HEK293T (cell line): ENCODE results near the gene TPRA1.

Source experiments
- CTCF ChIA-PET: fragments of 350-600 bp; formaldehyde crosslinking; extraction: SDS; loops from one replicate; lab custom pipeline; 2021; ENCODE audit warnings: antibody characterized with exemption, inconsistent platforms; lab: Yijun Ruan, JAX
- POLR2A ChIA-PET: fragments of 350-600 bp; formaldehyde crosslinking; extraction: SDS; loops from one replicate; lab custom pipeline; 2020; ENCODE audit warnings: antibody characterized with exemption, inconsistent platforms; lab: Yijun Ruan, JAX
- DNase-seq: peaks from one replicate; pipeline ENCODE4 v3.0.0; 2012; ENCODE audit warnings: mixed read lengths; ENCODE audit errors: extremely low spot score
- ARNT ChIP-seq: fragments of 450-650 bp; IDR thresholded peaks from 2 replicates; pipeline ENCODE4 v1.6.1; 2017; ENCODE audit warnings: mild to moderate bottlenecking
- BHLHE40 ChIP-seq: fragments of 450-650 bp; IDR thresholded peaks from 2 replicates; pipeline ENCODE4 v1.6.1; 2016; ENCODE audit warnings: mild to moderate bottlenecking, moderate library complexity, borderline replicate concordance
- CTBP1 ChIP-seq: fragments of 450-650 bp; IDR thresholded peaks from 2 replicates; pipeline ENCODE4 v1.6.1; 2016; ENCODE audit warnings: borderline replicate concordance
- ELF4 ChIP-seq: fragments of 450-650 bp; IDR thresholded peaks from 2 replicates; pipeline ENCODE4 v1.6.1; 2017; ENCODE audit warnings: antibody characterized with exemption
- FOXA1 ChIP-seq: fragments of 450-650 bp; IDR thresholded peaks from 2 replicates; pipeline ENCODE4 v1.6.1; 2016; ENCODE audit warnings: mild to moderate bottlenecking
- FOXK2 ChIP-seq: fragments of 450-650 bp; IDR thresholded peaks from 2 replicates; pipeline ENCODE4 v1.6.1; 2016; ENCODE audit warnings: mild to moderate bottlenecking
- FOXM1 ChIP-seq: fragments of 450-650 bp; IDR thresholded peaks from 2 replicates; pipeline ENCODE4 v1.6.1; 2017; ENCODE audit warnings: mild to moderate bottlenecking, borderline replicate concordance
- HDGF ChIP-seq: fragments of 450-650 bp; IDR thresholded peaks from 2 replicates; pipeline ENCODE4 v1.6.1; 2017; ENCODE audit warnings: antibody characterized with exemption, borderline replicate concordance
- L3MBTL2 ChIP-seq: fragments of 450-650 bp; conservative IDR thresholded peaks from 2 replicates; pipeline ENCODE4 v1.6.1; 2016; ENCODE audit warnings: mild to moderate bottlenecking
- LEF1 ChIP-seq: fragments of 450-650 bp; IDR thresholded peaks from 2 replicates; pipeline ENCODE4 v1.6.1; 2017; ENCODE audit warnings: mild to moderate bottlenecking, borderline replicate concordance
- NFRKB ChIP-seq: fragments of 450-650 bp; IDR thresholded peaks from 2 replicates; pipeline ENCODE4 v1.6.1; 2016; ENCODE audit warnings: mild to moderate bottlenecking, moderate library complexity
- SP1 ChIP-seq: fragments of 450-650 bp; IDR thresholded peaks from 2 replicates; pipeline ENCODE4 v1.6.1; 2017
- SUZ12 ChIP-seq: fragments of 450-650 bp; IDR thresholded peaks from 2 replicates; pipeline ENCODE4 v1.6.1; 2016; ENCODE audit warnings: mild to moderate bottlenecking
- TARDBP ChIP-seq: fragments of 450-650 bp; IDR thresholded peaks from 2 replicates; pipeline ENCODE4 v1.6.1; 2016
- ZNF384 ChIP-seq: fragments of 450-650 bp; IDR thresholded peaks from 2 replicates; pipeline ENCODE4 v1.6.1; 2016
- TF ChIP-seq, protein P1 (sequence below): fragments of 450-650 bp; IDR thresholded peaks from 2 replicates; pipeline ENCODE4 v1.6.1; 2016

The TPRA1 gene

DNA sequence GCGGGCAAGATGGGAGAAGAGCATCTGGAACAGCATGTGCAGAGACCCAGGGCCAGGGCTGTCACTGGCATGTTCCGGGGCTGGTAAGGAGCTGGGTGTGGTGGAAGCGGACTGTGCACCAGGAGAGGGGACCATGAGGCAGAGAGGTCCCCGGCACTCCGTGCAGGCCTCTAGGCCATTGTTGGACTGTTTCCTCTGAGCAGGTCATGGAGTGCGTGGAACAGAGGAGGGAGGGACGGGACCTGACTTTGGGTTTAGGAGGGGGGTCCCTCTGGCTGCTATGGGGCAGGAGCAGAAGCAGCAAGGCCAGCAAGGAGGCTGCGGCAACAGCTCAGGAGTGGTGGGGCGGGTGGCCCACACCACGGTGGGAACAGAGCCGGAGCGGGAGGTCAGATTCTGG lies 47.1 kb downstream of the TPRA1 start:
- no peak for DNase-seq
- POLR2A ChIA-PET = no interaction called here
- CTCF ChIA-PET = interaction anchor here (0.5 to 2.0 kb wide), 2 partner anchors 8 to 10 kb away, joined by 3 to 5 read pairs; no protein-coding TSS in a partner anchor
- TF ChIP-seq LEF1 (no peak), FOXA1 (no peak), ELF4 (no peak), L3MBTL2 (no peak), FOXK2 (no peak), BHLHE40 (no peak), FOXM1 (no peak), CTBP1 (no peak), HDGF (no peak)

DNA sequence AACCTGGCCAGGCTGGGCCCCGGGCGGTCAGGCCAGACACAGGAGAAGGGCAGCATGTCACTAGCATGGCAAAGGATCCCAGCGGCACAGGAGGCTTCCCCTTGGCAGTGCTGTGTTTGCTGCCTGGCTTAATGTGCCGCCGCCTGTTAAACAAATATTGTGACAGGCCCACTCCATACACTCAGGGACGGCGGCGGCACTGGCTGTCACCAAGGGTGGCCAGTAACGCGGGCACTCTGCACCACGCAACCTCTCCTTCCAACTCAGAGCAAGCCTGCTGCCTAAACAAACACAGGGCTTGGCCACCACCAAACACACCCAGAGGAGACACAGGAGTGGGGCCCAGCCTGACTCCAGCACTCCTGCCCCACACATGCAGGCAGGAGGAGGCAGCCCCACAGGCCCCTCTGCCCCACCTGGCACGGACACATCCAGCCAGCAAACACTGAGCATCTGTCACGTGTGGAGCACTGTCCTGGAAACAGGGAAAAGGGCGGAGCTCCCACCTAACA lies 48.0 kb downstream of the TPRA1 start:
- ChIA-PET POLR2A (no interaction called here), CTCF (no interaction called here)
- no peak for DNase-seq
- no peak for TF ChIP-seq HDGF
- no peak for TF ChIP-seq ARNT
- no peak for TF ChIP-seq SP1
- no peak for TF ChIP-seq ELF4
- TF ChIP-seq CTBP1 = no peak
- TF ChIP-seq, protein P1, sequence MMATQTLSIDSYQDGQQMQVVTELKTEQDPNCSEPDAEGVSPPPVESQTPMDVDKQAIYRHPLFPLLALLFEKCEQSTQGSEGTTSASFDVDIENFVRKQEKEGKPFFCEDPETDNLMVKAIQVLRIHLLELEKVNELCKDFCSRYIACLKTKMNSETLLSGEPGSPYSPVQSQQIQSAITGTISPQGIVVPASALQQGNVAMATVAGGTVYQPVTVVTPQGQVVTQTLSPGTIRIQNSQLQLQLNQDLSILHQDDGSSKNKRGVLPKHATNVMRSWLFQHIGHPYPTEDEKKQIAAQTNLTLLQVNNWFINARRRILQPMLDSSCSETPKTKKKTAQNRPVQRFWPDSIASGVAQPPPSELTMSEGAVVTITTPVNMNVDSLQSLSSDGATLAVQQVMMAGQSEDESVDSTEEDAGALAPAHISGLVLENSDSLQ = no peak
- TF ChIP-seq L3MBTL2 = no peak
- no peak for TF ChIP-seq ZNF384
- TF ChIP-seq FOXM1 = no peak
- TF ChIP-seq TARDBP = no peak
- no peak for TF ChIP-seq NFRKB
- TF ChIP-seq BHLHE40 = no peak
- no peak for TF ChIP-seq FOXK2
- TF ChIP-seq FOXA1 = no peak
- no peak for TF ChIP-seq SUZ12
- TF ChIP-seq LEF1 = no peak

DNA sequence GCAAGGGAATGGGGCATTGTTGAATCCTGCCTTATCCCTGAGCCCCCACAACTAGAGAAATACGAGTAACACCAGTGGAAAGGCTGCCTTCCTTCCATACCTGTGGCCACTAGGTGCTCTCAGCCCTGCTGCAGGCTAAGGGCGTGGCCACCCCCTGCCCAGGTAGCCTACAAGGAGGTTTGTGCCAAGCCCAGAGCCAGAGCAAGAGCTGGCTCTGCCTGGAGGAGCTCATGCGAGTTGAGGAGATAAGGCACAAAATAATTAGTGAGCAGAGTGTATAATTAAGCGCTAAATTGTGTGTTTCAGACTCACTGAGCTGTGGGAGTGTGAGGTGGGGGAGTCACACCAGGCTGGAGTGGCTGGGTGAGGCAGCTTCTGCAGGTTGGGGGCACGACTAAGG lies 49.2 kb downstream of the TPRA1 start:
- no peak for DNase-seq
- ChIA-PET CTCF (no interaction called here), POLR2A (interaction anchor here (0.6 to 0.7 kb wide), 2 partner anchors 493 to 1041 kb away, joined by 3 read pairs; no protein-coding TSS in a partner anchor)
- TF ChIP-seq, protein P1 = no peak
- TF ChIP-seq FOXA1 = no peak
- TF ChIP-seq L3MBTL2 = no peak
- no peak for TF ChIP-seq FOXK2
- TF ChIP-seq FOXM1 = no peak
- TF ChIP-seq HDGF = no peak
- TF ChIP-seq LEF1 = no peak
- no peak for TF ChIP-seq ELF4

DNA sequence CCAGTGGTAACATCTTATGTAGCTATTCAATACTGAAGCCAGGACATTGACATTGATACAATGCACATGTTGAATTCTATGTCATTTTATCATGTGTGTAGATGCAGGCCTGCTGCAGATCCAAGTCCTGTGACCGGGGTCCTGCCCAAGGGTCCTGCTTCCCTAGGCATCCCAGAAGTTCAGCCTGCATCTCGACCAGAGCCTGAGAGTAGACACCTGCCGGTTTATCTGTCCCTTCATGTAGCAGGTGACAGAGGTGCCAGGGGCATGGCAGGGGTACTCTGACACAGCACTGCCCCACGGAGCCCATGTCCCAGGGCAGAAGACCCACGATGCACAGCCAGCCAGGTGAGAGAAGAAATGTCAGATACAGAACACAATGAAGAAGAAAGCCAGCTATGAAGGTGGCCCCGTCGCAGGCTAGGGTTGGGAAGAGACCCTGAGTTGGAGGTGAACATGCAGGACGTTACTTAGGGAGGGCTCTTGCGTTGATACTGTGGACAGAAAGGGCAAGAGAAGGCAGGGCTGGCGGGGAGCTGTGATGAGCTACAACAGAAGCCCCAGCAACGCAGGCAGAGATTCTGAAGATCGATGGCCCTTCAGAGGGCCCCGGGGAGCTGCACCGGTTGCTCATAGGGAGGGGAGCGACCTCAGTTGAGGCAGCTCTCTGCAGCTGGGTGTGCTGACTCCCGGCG lies 51.0 kb downstream of the TPRA1 start:
- CTCF ChIA-PET = interaction anchor here (0.8 kb wide), 1 partner anchor 84 kb away, joined by 3 read pairs; no protein-coding TSS in a partner anchor
- no peak for TF ChIP-seq ELF4
- TF ChIP-seq BHLHE40 = no peak
- no peak for TF ChIP-seq FOXK2
- no peak for TF ChIP-seq FOXA1
- no peak for TF ChIP-seq CTBP1
- no peak for TF ChIP-seq LEF1
- TF ChIP-seq ZNF384 = no peak
- no peak for TF ChIP-seq SUZ12
- TF ChIP-seq HDGF = no peak
- TF ChIP-seq, protein P1 = no peak
- TF ChIP-seq L3MBTL2 = no peak
- TF ChIP-seq TARDBP = no peak
- no peak for TF ChIP-seq ARNT
- TF ChIP-seq SP1 = no peak
- DNase-seq = no peak
- POLR2A ChIA-PET = no interaction called here

DNA sequence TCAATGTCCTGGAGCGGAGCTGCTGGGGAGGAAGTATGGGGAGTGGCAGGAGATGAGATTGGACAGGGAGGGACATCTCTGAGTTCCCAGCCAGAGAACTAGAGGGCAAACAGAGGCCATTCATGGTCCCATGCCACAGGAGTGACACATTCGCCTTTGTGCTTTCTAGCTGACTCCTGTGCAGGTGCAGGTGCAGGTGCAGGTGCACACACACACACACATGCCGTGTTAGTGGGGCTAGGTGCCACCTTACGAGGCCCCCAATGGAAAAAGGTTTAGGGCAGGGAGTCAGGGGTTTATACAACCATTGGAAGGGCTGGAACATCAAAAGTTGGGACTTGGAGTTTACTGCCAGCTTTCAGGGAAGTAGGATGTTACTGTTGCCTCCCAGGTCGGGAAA lies 52.0 kb downstream of the TPRA1 start:
- CTCF ChIA-PET = no interaction called here
- POLR2A ChIA-PET = no interaction called here
- TF ChIP-seq NFRKB (no peak), LEF1 (no peak), ARNT (no peak), FOXM1 (no peak), L3MBTL2 (no peak), FOXK2 (no peak), SUZ12 (no peak)
- TF ChIP-seq, protein P1 = no peak
- no peak for DNase-seq
